Astrocyte (in vitro differentiated cells and primary cell): ENCODE data around the gene ZDHHC21. TPM values are rescaled to one million over a fixed set of nuclear protein-coding genes. Genes with fewer than 3 reads are reported as not detected.

Source experiments
- DNase-seq: peaks from one replicate; pipeline ENCODE4 v3.0.0-alpha.2; 2010; ENCODE audit warnings: low read depth
- FAIRE-seq: peaks from 2 replicates; lab custom pipeline; 2011; peaks lifted over from hg19 to GRCh38; lab: Jason Lieb, UNC
- H2AFZ ChIP-seq: 2 replicates; pipeline ENCODE4 v1.6.0; 2012; ENCODE audit warnings: low read depth, low read length, inconsistent platforms
- H3K27ac ChIP-seq: 2 replicates; pipeline ENCODE4 v1.5.1; 2011; ENCODE audit warnings: low read depth, low read length, inconsistent platforms
- H3K27me3 ChIP-seq: 2 replicates; pipeline ENCODE4 v1.6.0; 2011; ENCODE audit warnings: low read length, inconsistent platforms; ENCODE audit not compliant: insufficient read depth
- H3K36me3 ChIP-seq: 2 replicates; pipeline ENCODE4 v1.5.1; 2011; ENCODE audit warnings: low read length, inconsistent platforms; ENCODE audit not compliant: insufficient read depth
- H3K4me1 ChIP-seq: 2 replicates; pipeline ENCODE4 v1.5.1; 2011; ENCODE audit warnings: low read length, inconsistent platforms; ENCODE audit not compliant: insufficient read depth
- H3K4me2 ChIP-seq: 2 replicates; pipeline ENCODE4 v1.6.0; 2012; ENCODE audit warnings: low read length, inconsistent platforms
- H3K4me3 ChIP-seq: 2 replicates; pipeline ENCODE4 v1.5.1; 2011; ENCODE audit warnings: low read depth, mild to moderate bottlenecking, low read length, inconsistent platforms; ENCODE audit not compliant: insufficient read depth
- H3K79me2 ChIP-seq: 2 replicates; pipeline ENCODE4 v1.6.0; 2012; ENCODE audit warnings: mild to moderate bottlenecking, low read length, inconsistent platforms; ENCODE audit not compliant: insufficient read depth
- H3K9ac ChIP-seq: 2 replicates; pipeline ENCODE4 v1.6.0; 2012; ENCODE audit warnings: mild to moderate bottlenecking, low read length, inconsistent platforms
- H3K9me3 ChIP-seq: 2 replicates; pipeline ENCODE4 v1.5.1; 2012; ENCODE audit warnings: low read depth, mild to moderate bottlenecking, low read length, inconsistent platforms; ENCODE audit not compliant: insufficient read depth
- H4K20me1 ChIP-seq: 2 replicates; pipeline ENCODE4 v1.6.0; 2012; ENCODE audit warnings: low read length, inconsistent platforms; ENCODE audit not compliant: insufficient read depth
- H3K27ac Mint-ChIP-seq: one replicate; pipeline ENCODE4 v1.8.0; 2021; ENCODE audit warnings: mild to moderate bottlenecking, mixed read lengths; ENCODE audit not compliant: unreplicated experiment
- H3K27me3 Mint-ChIP-seq: one replicate; pipeline ENCODE4 v1.8.0; 2021; ENCODE audit warnings: low read depth, mixed read lengths; ENCODE audit not compliant: unreplicated experiment
- H3K36me3 Mint-ChIP-seq: one replicate; pipeline ENCODE4 v1.8.0; 2021; ENCODE audit warnings: low read depth, mixed read lengths; ENCODE audit not compliant: unreplicated experiment
- H3K4me1 Mint-ChIP-seq: one replicate; pipeline ENCODE4 v1.8.0; 2021; ENCODE audit warnings: low read depth, mixed read lengths; ENCODE audit not compliant: unreplicated experiment
- H3K4me3 Mint-ChIP-seq: one replicate; pipeline ENCODE4 v1.8.0; 2021; ENCODE audit warnings: mild to moderate bottlenecking, moderate library complexity, mixed read lengths; ENCODE audit not compliant: unreplicated experiment
- H3K9me3 Mint-ChIP-seq: one replicate; pipeline ENCODE4 v1.8.0; 2021; ENCODE audit warnings: mild to moderate bottlenecking, mixed read lengths; ENCODE audit not compliant: unreplicated experiment
- EZH2 ChIP-seq: IDR thresholded peaks from 2 replicates; pipeline ENCODE4 v1.6.1; 2012; ENCODE audit warnings: mild to moderate bottlenecking, low read length, inconsistent platforms; ENCODE audit not compliant: insufficient read depth
- total RNA-seq: library from RNA; stranded (reverse); gene quantifications from 2 replicates; pipeline ENCODE4 v1.2.1, GENCODE V29; 2021
- TF ChIP-seq, protein P1 (sequence below): IDR thresholded peaks from 2 replicates; pipeline ENCODE4 v1.5.1; 2011; ENCODE audit warnings: low read depth, mild to moderate bottlenecking, inconsistent platforms, low read length, moderate library complexity; ENCODE audit not compliant: insufficient read depth

The ZDHHC21 gene
- total RNA-seq, 1 donor from 2014 or later, result 9.8 TPM

DNA sequence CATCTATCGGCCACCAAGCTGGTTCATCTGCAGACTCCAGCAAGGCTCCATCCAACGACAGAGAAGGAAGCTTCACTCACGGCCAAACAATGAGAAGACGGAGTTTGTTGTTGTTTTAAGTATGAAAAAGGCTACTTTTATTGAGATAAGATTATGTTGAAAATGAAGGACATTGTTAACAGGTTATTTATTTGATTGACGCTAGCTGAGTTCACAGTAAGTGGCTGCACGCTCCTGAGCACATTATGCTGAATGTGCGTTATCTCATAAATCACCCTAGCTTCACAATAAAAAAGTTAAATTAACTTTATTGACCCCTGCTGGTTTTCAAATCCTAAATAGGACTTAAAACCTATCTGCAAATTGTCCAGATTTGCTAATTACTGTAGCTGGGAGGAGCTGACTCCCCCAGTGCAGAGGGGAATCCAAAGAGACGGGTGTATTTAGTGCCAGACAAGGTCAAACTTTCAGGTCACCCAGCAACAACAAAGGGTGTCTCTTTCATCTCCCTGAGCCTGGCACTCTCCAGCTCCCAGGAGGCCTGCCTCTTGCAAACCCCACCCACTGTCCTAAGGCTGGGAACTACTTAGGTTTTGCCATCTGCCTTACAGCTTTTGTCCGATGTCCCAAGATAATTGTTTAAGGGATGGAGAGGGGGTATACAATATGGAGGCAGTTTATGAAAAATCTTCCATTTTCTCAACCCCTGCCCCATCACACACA, 129.2 kb downstream of the ZDHHC21 start:
- TF ChIP-seq EZH2, result no peak
- TF ChIP-seq, protein P1, sequence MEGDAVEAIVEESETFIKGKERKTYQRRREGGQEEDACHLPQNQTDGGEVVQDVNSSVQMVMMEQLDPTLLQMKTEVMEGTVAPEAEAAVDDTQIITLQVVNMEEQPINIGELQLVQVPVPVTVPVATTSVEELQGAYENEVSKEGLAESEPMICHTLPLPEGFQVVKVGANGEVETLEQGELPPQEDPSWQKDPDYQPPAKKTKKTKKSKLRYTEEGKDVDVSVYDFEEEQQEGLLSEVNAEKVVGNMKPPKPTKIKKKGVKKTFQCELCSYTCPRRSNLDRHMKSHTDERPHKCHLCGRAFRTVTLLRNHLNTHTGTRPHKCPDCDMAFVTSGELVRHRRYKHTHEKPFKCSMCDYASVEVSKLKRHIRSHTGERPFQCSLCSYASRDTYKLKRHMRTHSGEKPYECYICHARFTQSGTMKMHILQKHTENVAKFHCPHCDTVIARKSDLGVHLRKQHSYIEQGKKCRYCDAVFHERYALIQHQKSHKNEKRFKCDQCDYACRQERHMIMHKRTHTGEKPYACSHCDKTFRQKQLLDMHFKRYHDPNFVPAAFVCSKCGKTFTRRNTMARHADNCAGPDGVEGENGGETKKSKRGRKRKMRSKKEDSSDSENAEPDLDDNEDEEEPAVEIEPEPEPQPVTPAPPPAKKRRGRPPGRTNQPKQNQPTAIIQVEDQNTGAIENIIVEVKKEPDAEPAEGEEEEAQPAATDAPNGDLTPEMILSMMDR, result no peak
- Histone ChIP-seq H3K27ac (no peak overlapping the region), H3K4me2 (no peak overlapping the region), H3K4me1 (no peaks in the 10 kb centered on the region), H3K36me3 (no peaks in the 10 kb centered on the region), H2AFZ (no peak overlapping the region), H3K9me3 (no peaks in the 10 kb centered on the region), H3K4me3 (no peak overlapping the region), H3K79me2 (no peaks in the 10 kb centered on the region), H3K9ac (no peak overlapping the region), H4K20me1 (no peaks in the 10 kb centered on the region), H3K27me3 (no peaks in the 10 kb centered on the region)
- H3K36me3 Mint-ChIP-seq, result no peaks in the 10 kb centered on the region
- peaks cover 2% of the 10 kb centered on the region for H3K27me3 Mint-ChIP-seq
- peaks cover 6% of the 10 kb centered on the region for H3K9me3 Mint-ChIP-seq
- H3K4me3 Mint-ChIP-seq, result no peak overlapping the region
- no peak overlapping the region for H3K27ac Mint-ChIP-seq
- DNase-seq (no peak), FAIRE-seq (no peak)
- no peaks in the 10 kb centered on the region for H3K4me1 Mint-ChIP-seq

DNA sequence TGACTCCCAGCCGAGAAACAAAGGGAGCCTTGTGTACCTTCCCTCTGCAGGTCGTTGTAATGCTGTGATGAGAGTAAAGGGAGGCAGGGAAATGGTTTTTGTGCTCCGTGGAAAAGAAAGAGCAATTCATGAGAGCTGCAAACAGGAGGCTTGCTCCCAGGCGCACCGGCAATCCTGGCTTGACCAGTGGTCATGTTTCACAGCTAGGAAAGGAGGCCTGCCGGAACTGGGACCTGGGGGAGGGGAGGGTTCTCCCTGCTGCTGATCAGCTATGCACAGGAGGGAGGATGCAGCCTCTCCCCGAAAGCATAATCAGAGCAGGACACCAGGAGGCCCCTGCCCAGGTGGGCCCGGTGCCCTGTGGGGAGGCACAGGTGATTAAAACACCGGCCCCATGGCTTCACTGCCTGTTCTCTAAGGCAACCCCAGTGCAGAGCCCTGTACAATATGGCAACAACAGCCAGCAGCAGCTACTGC, 131.3 kb downstream of the ZDHHC21 start:
- H3K36me3 Mint-ChIP-seq, result no peaks in the 10 kb centered on the region
- Histone ChIP-seq H3K27me3 (no peaks in the 10 kb centered on the region), H3K4me2 (no peak overlapping the region), H3K79me2 (no peaks in the 10 kb centered on the region), H3K27ac (no peak overlapping the region), H3K9me3 (no peaks in the 10 kb centered on the region), H2AFZ (no peak overlapping the region), H4K20me1 (no peaks in the 10 kb centered on the region), H3K36me3 (no peaks in the 10 kb centered on the region), H3K4me3 (no peak overlapping the region), H3K4me1 (no peaks in the 10 kb centered on the region), H3K9ac (no peak overlapping the region)
- H3K9me3 Mint-ChIP-seq, result peaks cover 6% of the 10 kb centered on the region
- DNase-seq (no peak), FAIRE-seq (no peak)
- TF ChIP-seq, protein P1, result no peak
- TF ChIP-seq EZH2, result no peak
- no peak overlapping the region for H3K27ac Mint-ChIP-seq
- no peaks in the 10 kb centered on the region for H3K4me1 Mint-ChIP-seq
- peaks cover 2% of the 10 kb centered on the region for H3K27me3 Mint-ChIP-seq
- no peak overlapping the region for H3K4me3 Mint-ChIP-seq

Other genes with a start within 250 kb of the ZDHHC21 start
- gene CER1, start 29.3 kb upstream of the ZDHHC21 start, total RNA-seq, result 2.2 and 2.8 TPM in 2 replicates
- 0.31 and 0.52 TPM in 2 replicates for gene FREM1, start 217.0 kb upstream of the ZDHHC21 start, total RNA-seq